ENCODE results near the gene THRA. TPM values are rescaled to one million over a fixed set of nuclear protein-coding genes. Genes with fewer than 3 reads are reported as not detected.

Gene THRA
- total RNA-seq, 1 donor from 2014 or later = 13.6 TPM

GRCh38 chr17:40105861-40106759 is 43.3 kb downstream of the THRA start:
- peaks cover 71% of the 10 kb centered on the region for H3K4me1 Mint-ChIP-seq (ENCODE audit: unreplicated experiment)
- DNase-seq (ENCODE audit: low spot score) = no peak
- peak overlapping the region; percentile 47 for H3K4me3 Mint-ChIP-seq (ENCODE audit: unreplicated experiment)
- peaks cover 24% of the 10 kb centered on the region for H3K27me3 Mint-ChIP-seq (ENCODE audit: unreplicated experiment)
- no peak for TF ChIP-seq CTCF (IDR thresholded peaks at IDR 0.05; ENCODE audit: unreplicated experiment)
- no peaks in the 10 kb centered on the region for H3K36me3 Mint-ChIP-seq (ENCODE audit: low read depth, unreplicated experiment)
- no peak overlapping the region for H3K27ac Mint-ChIP-seq (ENCODE audit: unreplicated experiment)
- H3K9me3 Mint-ChIP-seq (ENCODE audit: unreplicated experiment) = no peaks in the 10 kb centered on the region

DNA sequence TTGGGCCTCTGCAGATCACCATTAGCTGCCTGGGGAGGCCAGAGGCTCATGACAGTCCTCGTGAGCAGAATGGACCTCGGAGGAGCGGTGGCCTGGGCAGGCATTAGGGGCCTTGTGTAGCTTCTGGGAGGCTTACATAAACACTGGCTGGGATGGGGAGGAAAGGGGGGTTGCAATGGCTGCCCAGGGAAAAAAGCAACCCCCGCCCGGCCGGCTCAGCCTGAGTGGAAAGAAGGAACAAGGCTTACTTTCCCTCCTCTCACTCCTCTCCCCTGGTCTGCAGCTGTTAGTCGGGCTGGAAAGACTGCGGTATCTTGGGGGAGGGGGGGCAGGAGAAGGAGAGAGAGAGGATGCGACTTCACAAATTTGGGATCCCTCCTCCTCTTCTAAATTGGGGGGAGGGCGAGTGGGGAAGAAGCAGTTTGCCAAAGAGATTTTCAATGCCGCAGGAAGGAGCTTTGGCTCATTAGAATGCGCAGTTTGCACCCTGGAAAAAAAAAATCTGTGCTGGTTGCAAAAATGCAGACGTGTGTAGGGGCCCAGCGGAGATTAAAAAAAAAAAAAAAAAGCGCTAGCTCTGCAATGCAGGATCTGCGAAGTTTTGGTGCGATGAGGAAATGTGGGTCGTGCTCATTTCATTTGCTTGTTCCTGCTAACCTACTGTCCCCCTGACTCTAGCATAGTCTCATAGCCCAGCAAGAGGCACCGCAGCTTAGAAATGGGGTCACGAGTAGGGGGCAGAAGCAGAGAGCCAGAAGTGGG is 44.2 kb downstream of the THRA start:
- no peak for DNase-seq (ENCODE audit: low spot score)
- H3K36me3 Mint-ChIP-seq (ENCODE audit: low read depth, unreplicated experiment) = no peaks in the 10 kb centered on the region
- TF ChIP-seq CTCF (IDR thresholded peaks at IDR 0.05; ENCODE audit: unreplicated experiment) = no peak
- H3K4me3 Mint-ChIP-seq (ENCODE audit: unreplicated experiment) = peak overlapping the region; percentile 56
- H3K9me3 Mint-ChIP-seq (ENCODE audit: unreplicated experiment) = no peaks in the 10 kb centered on the region
- H3K4me1 Mint-ChIP-seq (ENCODE audit: unreplicated experiment) = peaks cover 77% of the 10 kb centered on the region
- H3K27me3 Mint-ChIP-seq (ENCODE audit: unreplicated experiment) = peaks cover 25% of the 10 kb centered on the region
- H3K27ac Mint-ChIP-seq (ENCODE audit: unreplicated experiment) = peak overlapping the region; percentile 30

DNA sequence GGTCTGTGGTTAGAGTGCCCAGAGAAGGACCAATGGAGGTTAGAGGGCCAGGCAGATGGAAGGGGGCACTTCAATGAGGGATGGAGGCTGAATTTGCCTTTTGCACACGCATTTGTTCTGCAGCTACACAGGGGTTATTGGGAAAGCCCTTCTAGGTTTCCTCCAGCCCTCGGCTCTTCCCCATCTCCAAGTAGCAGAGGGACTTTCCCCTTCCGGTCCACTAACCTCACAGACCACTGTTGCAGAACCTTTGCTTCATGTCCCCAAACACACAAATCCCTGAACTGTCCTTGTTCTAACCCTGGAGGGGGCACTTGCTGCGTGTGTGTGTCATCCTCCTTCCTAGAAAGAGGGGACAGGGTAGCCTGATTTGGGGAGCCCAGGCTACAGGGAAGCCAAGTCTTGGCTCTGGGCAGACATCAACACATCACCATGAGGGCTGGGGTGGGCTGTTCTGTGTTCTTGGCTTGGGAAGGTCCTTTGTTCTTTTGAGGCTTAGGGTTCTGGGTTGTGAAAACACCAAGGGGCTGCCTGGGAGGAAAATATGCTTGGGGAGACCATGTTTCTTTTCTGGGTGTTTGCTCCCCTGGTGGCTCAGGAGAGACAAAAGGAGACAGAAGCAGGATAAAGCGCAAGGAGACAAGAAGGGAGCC is 44.9 kb downstream of the THRA start:
- H3K9me3 Mint-ChIP-seq (ENCODE audit: unreplicated experiment) = no peaks in the 10 kb centered on the region
- H3K4me1 Mint-ChIP-seq (ENCODE audit: unreplicated experiment) = peaks cover 84% of the 10 kb centered on the region
- DNase-seq (ENCODE audit: low spot score) = no peak
- no peak for TF ChIP-seq CTCF (IDR thresholded peaks at IDR 0.05; ENCODE audit: unreplicated experiment)
- peaks cover 22% of the 10 kb centered on the region for H3K27me3 Mint-ChIP-seq (ENCODE audit: unreplicated experiment)
- H3K36me3 Mint-ChIP-seq (ENCODE audit: low read depth, unreplicated experiment) = no peaks in the 10 kb centered on the region
- peak overlapping the region; percentile 95 for H3K27ac Mint-ChIP-seq (ENCODE audit: unreplicated experiment)
- peak overlapping the region; percentile 56 for H3K4me3 Mint-ChIP-seq (ENCODE audit: unreplicated experiment)

GRCh38 chr17:40108970-40109824 is 46.4 kb downstream of the THRA start:
- no peaks in the 10 kb centered on the region for H3K36me3 Mint-ChIP-seq (ENCODE audit: low read depth, unreplicated experiment)
- H3K27me3 Mint-ChIP-seq (ENCODE audit: unreplicated experiment) = peaks cover 24% of the 10 kb centered on the region
- H3K27ac Mint-ChIP-seq (ENCODE audit: unreplicated experiment) = peak overlapping the region; percentile 55
- H3K4me3 Mint-ChIP-seq (ENCODE audit: unreplicated experiment) = no peak overlapping the region
- no peak for DNase-seq (ENCODE audit: low spot score)
- peaks cover 89% of the 10 kb centered on the region for H3K4me1 Mint-ChIP-seq (ENCODE audit: unreplicated experiment)
- TF ChIP-seq CTCF (IDR thresholded peaks at IDR 0.05; ENCODE audit: unreplicated experiment) = no peak
- no peaks in the 10 kb centered on the region for H3K9me3 Mint-ChIP-seq (ENCODE audit: unreplicated experiment)

Measured in endothelial cell (in vitro differentiated cells).